ENCODE data around the gene ZNF587B.
A peak's percentile ranks its signal among the peaks of the same experiment; 100 is the strongest.
"Not testable (repeated sequence)": the region's sequence is repeated elsewhere in the genome, so short reads cannot be mapped to it uniquely, and the experiment has no call there.

ZNF587B gene

GRCh38 chr19:57873883-57874799 lies 44.0 kb downstream of the ZNF587B start:
- DNase-seq: not testable (repeated sequence)

GRCh38 chr19:57886046-57886445 lies 55.9 kb downstream of the ZNF587B start:
- no peak for DNase-seq

- DNase-seq: no peak
Observed at GRCh38 chr19:57887195-57887941, 57.3 kb downstream of the ZNF587B start.

- no peak for DNase-seq
Observed at GRCh38 chr19:57888107-57888559, 58.0 kb downstream of the ZNF587B start.

- DNase-seq: peak; percentile 96
Observed at GRCh38 chr19:57888560-57889231, 58.6 kb downstream of the ZNF587B start, which contains the start of gene ZNF814. TSS of gene ZNF814 (minus strand) at chr19:57889037. CDS start at chr19:57888802, 235 bp downstream.

GRCh38 chr19:57890706-57891105 lies 60.6 kb downstream of the ZNF587B start:
- DNase-seq: not testable (repeated sequence)
